ENCODE data around the gene FGF14.

FGF14 gene

GRCh38 chr13:101775267-101775666, 626.6 kb downstream of the FGF14 start:
- no peaks in the 10 kb centered on the region for H3K9me3 Mint-ChIP-seq
- H3K36me3 Mint-ChIP-seq (ENCODE audit: low read depth) = no peaks in the 10 kb centered on the region
- H3K4me1 Mint-ChIP-seq = no peaks in the 10 kb centered on the region
- H3K27ac Mint-ChIP-seq = no peak overlapping the region
- H3K4me3 Mint-ChIP-seq = no peak overlapping the region
- H3K27me3 Mint-ChIP-seq (ENCODE audit: low read depth) = no peaks in the 10 kb centered on the region
- no peak for TF ChIP-seq CTCF (IDR thresholded peaks at IDR 0.05; ENCODE audit: unreplicated experiment in 3 of 3)

GRCh38 chr13:101774393-101774792, 627.5 kb downstream of the FGF14 start:
- Mint-ChIP-seq H3K4me1 (no peaks in the 10 kb centered on the region), H3K4me3 (no peak overlapping the region), H3K36me3 (ENCODE audit: low read depth) (no peaks in the 10 kb centered on the region), H3K9me3 (no peaks in the 10 kb centered on the region), H3K27ac (no peak overlapping the region), H3K27me3 (ENCODE audit: low read depth) (no peaks in the 10 kb centered on the region)
- TF ChIP-seq CTCF (IDR thresholded peaks at IDR 0.05; ENCODE audit: unreplicated experiment in 3 of 3) = no peak

- no peaks in the 10 kb centered on the region for H3K9me3 Mint-ChIP-seq
- no peaks in the 10 kb centered on the region for H3K36me3 Mint-ChIP-seq (ENCODE audit: low read depth)
- no peak overlapping the region for H3K4me3 Mint-ChIP-seq
- no peak overlapping the region for H3K27ac Mint-ChIP-seq
- no peak for TF ChIP-seq CTCF (IDR thresholded peaks at IDR 0.05; ENCODE audit: unreplicated experiment in 3 of 3)
- no peaks in the 10 kb centered on the region for H3K27me3 Mint-ChIP-seq (ENCODE audit: low read depth)
- H3K4me1 Mint-ChIP-seq = no peaks in the 10 kb centered on the region
Observed at GRCh38 chr13:101773062-101773461, 628.8 kb downstream of the FGF14 start.

GRCh38 chr13:101767131-101767530, 634.7 kb downstream of the FGF14 start:
- no peak for TF ChIP-seq CTCF (IDR thresholded peaks at IDR 0.05; ENCODE audit: unreplicated experiment in 3 of 3)
- Mint-ChIP-seq H3K27ac (no peak overlapping the region), H3K4me1 (no peaks in the 10 kb centered on the region), H3K27me3 (ENCODE audit: low read depth) (no peaks in the 10 kb centered on the region), H3K9me3 (no peaks in the 10 kb centered on the region), H3K36me3 (ENCODE audit: low read depth) (no peaks in the 10 kb centered on the region), H3K4me3 (no peak overlapping the region)

- no peaks in the 10 kb centered on the region for H3K9me3 Mint-ChIP-seq
- no peaks in the 10 kb centered on the region for H3K4me1 Mint-ChIP-seq
- H3K4me3 Mint-ChIP-seq = no peak overlapping the region
- no peak overlapping the region for H3K27ac Mint-ChIP-seq
- TF ChIP-seq CTCF (IDR thresholded peaks at IDR 0.05; ENCODE audit: unreplicated experiment in 3 of 3) = no peak
- no peaks in the 10 kb centered on the region for H3K36me3 Mint-ChIP-seq (ENCODE audit: low read depth)
- no peaks in the 10 kb centered on the region for H3K27me3 Mint-ChIP-seq (ENCODE audit: low read depth)
Observed at GRCh38 chr13:101763191-101763590, 638.7 kb downstream of the FGF14 start.

GRCh38 chr13:101757446-101758039, 644.3 kb downstream of the FGF14 start:
- Mint-ChIP-seq H3K4me3 (no peak overlapping the region), H3K4me1 (no peaks in the 10 kb centered on the region), H3K9me3 (no peaks in the 10 kb centered on the region), H3K36me3 (ENCODE audit: low read depth) (no peaks in the 10 kb centered on the region), H3K27ac (no peak overlapping the region), H3K27me3 (ENCODE audit: low read depth) (no peaks in the 10 kb centered on the region)
- TF ChIP-seq CTCF (IDR thresholded peaks at IDR 0.05; ENCODE audit: unreplicated experiment in 3 of 3) = peak; percentile 52 to 71 (median 58)

All from nephron (organoid).